Psoas muscle (tissue), 8 donors: Measurements from ENCODE around the gene SPAG17. TPM values are rescaled to one million over a fixed set of nuclear protein-coding genes. Genes with fewer than 3 reads are reported as not detected.

ENCODE experiments used
- ATAC-seq, 4 donors: fragments of 200-7000 bp; cut with Tn5 transposase; one replicate each; pipeline ENCODE4 v1.9.1; 2020; ENCODE audit warnings: moderate library complexity in 3 of 4, mild to moderate bottlenecking in 2 of 4
- DNase-seq, 2 donors: peaks; one replicate each; pipeline ENCODE4 v3.0.0-alpha.2; 2020
- H3K27ac ChIP-seq: fragments of 200-600 bp; one replicate; pipeline ENCODE4 v1.8.0; 2022
- H3K27me3 ChIP-seq, 3 donors: fragments of 200-600 bp in 1 of 3; one replicate each; pipeline versions ENCODE4 v1.6.1 to v1.8.0; 2013 to 2022; ENCODE audit warnings: low read length in 2 of 3, mild to moderate bottlenecking in 2 of 3, moderate library complexity in 1 of 3; ENCODE audit not compliant: insufficient read depth in 3 of 3
- H3K36me3 ChIP-seq, 2 donors: fragments of 200-600 bp in 1 of 2; one replicate each; pipeline versions ENCODE4 v1.6.1 to v1.8.0; 2013 to 2022; ENCODE audit warnings: low read depth in 1 of 2, mild to moderate bottlenecking in 1 of 2, moderate library complexity in 1 of 2; ENCODE audit not compliant: insufficient read depth in 1 of 2
- H3K4me1 ChIP-seq: fragments of 200-600 bp; one replicate; pipeline ENCODE4 v1.8.0; 2022
- H3K4me3 ChIP-seq: fragments of 200-600 bp; one replicate; pipeline ENCODE4 v1.8.0; 2022; ENCODE audit warnings: mild to moderate bottlenecking
- H3K9me3 ChIP-seq: fragments of 200-600 bp; one replicate; pipeline ENCODE4 v1.8.0; 2022
- CTCF ChIP-seq: fragments of 200-600 bp; IDR thresholded peaks from one replicate; pipeline ENCODE4 v1.8.0; 2022; ENCODE audit warnings: antibody characterized with exemption
- WGBS, 3 donors: extraction: QIAGEN DNeasy Blood & Tissue Kit; methylation state at CpG; one replicate each; pipeline versions ENCODE4 v1.1.6 to v1.1.7; 2013; 5-methylcytosine and 5-hydroxymethylcytosine counted together
- intact Hi-C, 2 donors: fragments of 100-400 bp; cut with DNase I; formaldehyde crosslinking; loops; one replicate each; pipeline versions ENCODE4 v1.11.0 to v1.14.2; 2022
- polyA plus RNA-seq, 3 donors: library from polyadenylated mRNA; stranded (reverse); fragments of 200-250 nt; gene quantifications; one replicate each; pipeline ENCODE4 v1.2.3, GENCODE V29; 2013
- total RNA-seq, 4 donors: library from RNA; stranded (reverse); fragmentation: NEBNext Ultra II Directional in 2 of 4; extraction: Animal tissue kit (Norgen Biotek cat#: 25700) in 2 of 4; gene quantifications; one replicate each; pipeline versions ENCODE4 v1.2.1 to v1.2.4, GENCODE V29; 2021 to 2023
- donor health status: healthy with polysubstance abuse.
- donor health status: DM: no; HTN: no; CAD: no; lungs with moderate emphysema.
- donor health status: Bipolar disorder and iron deficiency.
- donor health status: healthy.
- donor health status: DM: yes; HTN: yes; CAD: no.
- donor health status: DM: no; HTN: no; CAD: no.
- donor health status: DM: no; HTN: no; CAD: no.
- donor health status: DM: yes; HTN: yes; CAD: no.

The SPAG17 gene
- total and polyA plus RNA-seq, 7 donors, result 0.03 to 0.46 (median 0.09) TPM; not detected in 3

DNA sequence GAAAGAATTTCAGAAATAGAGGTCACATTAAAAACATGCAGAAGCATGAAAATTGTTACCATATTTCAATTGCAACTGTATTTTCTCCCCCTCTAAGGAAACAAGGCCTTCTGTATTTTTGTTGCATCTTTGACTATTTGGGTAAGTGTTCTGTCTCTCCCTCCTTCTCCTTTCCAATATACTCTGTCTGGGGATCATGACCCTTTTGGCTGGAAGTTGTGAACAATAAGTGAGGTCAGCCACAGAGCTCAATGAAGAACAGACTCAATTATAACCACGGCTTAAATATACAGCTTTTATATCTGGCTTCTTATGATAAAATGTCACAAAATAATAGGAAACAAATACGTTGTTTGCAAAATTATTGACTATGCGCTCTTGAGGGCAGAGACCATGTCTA lies 47.1 kb downstream of the SPAG17 start:
- DNase-seq (no peak), ATAC-seq (no peak)
- intact Hi-C loops, result no loop called here
- Histone ChIP-seq H3K27ac (no peak overlapping the region), H3K4me1 (no peaks in the 10 kb centered on the region), H3K36me3 (no peaks in the 10 kb centered on the region), H3K9me3 (no peaks in the 10 kb centered on the region), H3K27me3 (peaks cover 0 to 2% (median 0%) of the 10 kb centered on the region in 3 donors), H3K4me3 (no peak overlapping the region)
- no peak for TF ChIP-seq CTCF
- WGBS, 3 donors, result 84 to 90% (median 85%) methylated on average over 3 of the region's 3 CpGs

GRCh38 chr1:118136187-118136941 lies 48.7 kb downstream of the SPAG17 start:
- 30 to 50% (median 41%) methylated on average over 8 of the region's 8 CpGs for WGBS, 3 donors
- no peak for DNase-seq
- intact Hi-C loops, result no loop called here

DNA sequence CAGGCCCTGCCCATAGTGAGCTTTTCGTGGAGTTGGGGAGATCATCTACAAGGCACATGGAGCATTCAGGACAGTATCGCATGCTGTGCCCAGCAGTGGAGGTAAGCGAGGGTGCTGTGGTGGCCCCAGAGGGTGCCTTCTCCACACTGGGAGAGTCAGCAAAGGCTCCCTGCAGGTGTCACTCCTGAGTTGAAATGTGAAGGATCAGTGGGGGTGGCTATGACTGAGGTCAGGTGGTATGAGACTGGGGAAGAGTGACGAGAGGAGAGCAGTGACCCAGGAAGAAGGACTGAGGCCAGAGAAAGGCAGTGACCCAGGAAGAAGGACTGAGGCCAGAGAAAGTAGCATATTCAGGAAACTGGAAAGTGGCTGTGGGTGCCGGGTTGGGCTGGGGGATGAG lies 53.0 kb downstream of the SPAG17 start:
- TF ChIP-seq CTCF, result no peak
- intact Hi-C loops, result no loop called here
- H3K4me3 ChIP-seq, result no peak overlapping the region
- no peaks in the 10 kb centered on the region for H3K9me3 ChIP-seq
- DNase-seq (no peak), ATAC-seq (no peak)
- WGBS, 3 donors, result 88 to 93% (median 91%) methylated on average over 5 of the region's 5 CpGs
- H3K36me3 ChIP-seq, result no peaks in the 10 kb centered on the region
- no peak overlapping the region for H3K27ac ChIP-seq
- no peaks in the 10 kb centered on the region for H3K4me1 ChIP-seq
- no peaks in the 10 kb centered on the region for H3K27me3 ChIP-seq

More at GRCh38 chr1:118136187-118136941, 48.7 kb downstream of the SPAG17 start:
- Histone ChIP-seq H3K27me3 (peaks cover 0 to 2% (median 0%) of the 10 kb centered on the region in 3 donors), H3K36me3 (no peaks in the 10 kb centered on the region), H3K4me3 (no peak overlapping the region), H3K9me3 (no peaks in the 10 kb centered on the region), H3K27ac (no peak overlapping the region), H3K4me1 (no peaks in the 10 kb centered on the region)
- no peak for TF ChIP-seq CTCF
- peak; percentile 37 to 69 (median 58) for ATAC-seq

- Histone ChIP-seq H3K27me3 (no peaks in the 10 kb centered on the region), H3K9me3 (no peaks in the 10 kb centered on the region), H3K4me1 (peaks cover under 1% of the 10 kb centered on the region), H3K4me3 (no peak overlapping the region), H3K36me3 (no peaks in the 10 kb centered on the region), H3K27ac (no peak overlapping the region)
- ATAC-seq (no peak), DNase-seq (no peak)
- intact Hi-C loops, result no loop called here
- 63 to 79% (median 73%) methylated on average over 1 of the region's 1 CpG for WGBS, 3 donors
- no peak for TF ChIP-seq CTCF
Observed at GRCh38 chr1:118128761-118129160, 56.3 kb downstream of the SPAG17 start.

GRCh38 chr1:118124064-118124463 lies 61.0 kb downstream of the SPAG17 start:
- ATAC-seq, result no peak
- H3K4me3 ChIP-seq, result no peak overlapping the region
- no peak for TF ChIP-seq CTCF
- no peaks in the 10 kb centered on the region for H3K9me3 ChIP-seq
- DNase-seq, result no peak
- H3K27ac ChIP-seq, result no peak overlapping the region
- no peaks in the 10 kb centered on the region for H3K27me3 ChIP-seq
- intact Hi-C loops, result no loop called here
- no peaks in the 10 kb centered on the region for H3K36me3 ChIP-seq
- peaks cover 4% of the 10 kb centered on the region for H3K4me1 ChIP-seq
- 54 to 58% (median 56%) methylated on average over 3 of the region's 3 CpGs for WGBS, 3 donors
